DOHH2 (cell line): ENCODE data around the gene ACCSL.

ENCODE experiments used
- H3F3A ChIP-seq: fragments of 200-600 bp; sonication (generic), shearing (Covaris generic); 2 replicates; pipeline ENCODE4 v1.6.0; 2016; ENCODE audit warnings: antibody characterized with exemption, mild to moderate bottlenecking; ENCODE audit not compliant: control insufficient read depth, insufficient read depth
- H3K27ac ChIP-seq: fragments of 200-600 bp; sonication (generic); 2 replicates; pipeline ENCODE4 v1.5.1; 2014; ENCODE audit warnings: low read depth, mild to moderate bottlenecking, low read length, moderate library complexity
- H3K27me3 ChIP-seq: fragments of 200-600 bp; sonication (generic); 2 replicates; pipeline ENCODE4 v1.6.1; 2014; ENCODE audit warnings: mild to moderate bottlenecking, low read length, mixed read lengths; ENCODE audit not compliant: control insufficient read depth
- H3K36me3 ChIP-seq: fragments of 200-600 bp; sonication (generic); 2 replicates; pipeline ENCODE4 v1.6.1; 2014; ENCODE audit warnings: mild to moderate bottlenecking, low read length, moderate library complexity, mixed read lengths; ENCODE audit not compliant: control insufficient read depth
- H3K4me1 ChIP-seq: fragments of 200-600 bp; sonication (generic); 2 replicates; pipeline ENCODE4 v1.6.1; 2014; ENCODE audit warnings: mild to moderate bottlenecking, low read length, mixed read lengths; ENCODE audit not compliant: control insufficient read depth
- H3K4me2 ChIP-seq: fragments of 200-600 bp; sonication (generic); 2 replicates; pipeline ENCODE4 v1.6.0; 2014; ENCODE audit warnings: mild to moderate bottlenecking, low read length, moderate library complexity
- H3K4me3 ChIP-seq: fragments of 200-600 bp; sonication (generic); 2 replicates; pipeline ENCODE4 v1.5.1; 2014; ENCODE audit warnings: mild to moderate bottlenecking, low read length, mixed read lengths
- H3K79me2 ChIP-seq: fragments of 200-600 bp; sonication (generic); 2 replicates; pipeline ENCODE4 v1.6.1; 2014; ENCODE audit warnings: mild to moderate bottlenecking, low read length, mixed read lengths; ENCODE audit not compliant: control insufficient read depth
- H3K9me2 ChIP-seq: fragments of 200-600 bp; sonication (generic); replicated peaks from 2 replicates; pipeline ENCODE4 v1.6.1; 2014; ENCODE audit warnings: mild to moderate bottlenecking, low read length, mixed read lengths; ENCODE audit not compliant: control insufficient read depth
- H3K9me3 ChIP-seq: fragments of 200-600 bp; sonication (generic); 2 replicates; pipeline ENCODE4 v1.6.1; 2014; ENCODE audit warnings: antibody characterized with exemption, low read length, mixed read lengths; ENCODE audit not compliant: control insufficient read depth, insufficient read depth
- H4K20me1 ChIP-seq: fragments of 200-600 bp; sonication (generic); 2 replicates; pipeline ENCODE4 v1.6.0; 2014; ENCODE audit warnings: low read depth, mild to moderate bottlenecking, antibody characterized with exemption, low read length, moderate library complexity; ENCODE audit not compliant: control insufficient read depth, insufficient read depth
- CTCF ChIP-seq: fragments of 200-600 bp; sonication (generic); IDR thresholded peaks from one replicate; pipeline ENCODE4 v1.5.1; 2014; ENCODE audit warnings: antibody characterized with exemption, mild to moderate bottlenecking, low read depth, low read length; ENCODE audit not compliant: poor library complexity, severe bottlenecking
- EZH2phosphoT487 ChIP-seq: fragments of 200-600 bp; sonication (generic); IDR thresholded peaks from 2 replicates; pipeline ENCODE4 v1.6.1; 2017; ENCODE audit warnings: borderline replicate concordance, mild to moderate bottlenecking, antibody characterized with exemption, low read length, moderate library complexity, mixed read lengths

ACCSL gene

GRCh38 chr11:44025727-44026126 lies 22.1 kb upstream of the ACCSL start:
- TF ChIP-seq CTCF (no peak), EZH2phosphoT487 (no peak)
- no peaks in the 10 kb centered on the region; the same call in none of the 2 replicates for H3K9me3 ChIP-seq
- no peaks in the 10 kb centered on the region for H3F3A ChIP-seq
- H3K4me2 ChIP-seq, result no peak overlapping the region
- no peaks in the 10 kb centered on the region for H3K9me2 ChIP-seq
- no peak overlapping the region for H3K4me3 ChIP-seq
- H4K20me1 ChIP-seq, result no peaks in the 10 kb centered on the region
- no peak overlapping the region for H3K27ac ChIP-seq
- H3K4me1 ChIP-seq, result no peaks in the 10 kb centered on the region
- peaks cover 3% of the 10 kb centered on the region; the same call in 1 of the 2 replicates for H3K27me3 ChIP-seq
- H3K79me2 ChIP-seq, result no peaks in the 10 kb centered on the region
- no peaks in the 10 kb centered on the region for H3K36me3 ChIP-seq

- no peaks in the 10 kb centered on the region for H3K4me1 ChIP-seq
- H3K4me2 ChIP-seq, result no peak overlapping the region
- no peaks in the 10 kb centered on the region for H3K79me2 ChIP-seq
- TF ChIP-seq CTCF, result no peak
- TF ChIP-seq EZH2phosphoT487, result no peak
- H3K9me2 ChIP-seq, result no peaks in the 10 kb centered on the region
- H3F3A ChIP-seq, result no peaks in the 10 kb centered on the region
- no peak overlapping the region for H3K4me3 ChIP-seq
- H3K9me3 ChIP-seq, result no peaks in the 10 kb centered on the region; the same call in none of the 2 replicates
- no peaks in the 10 kb centered on the region for H3K36me3 ChIP-seq
- H4K20me1 ChIP-seq, result no peaks in the 10 kb centered on the region
- H3K27ac ChIP-seq, result no peak overlapping the region
- peaks cover 3% of the 10 kb centered on the region for H3K27me3 ChIP-seq
Measured at GRCh38 chr11:44028401-44028800, 19.4 kb upstream of the ACCSL start.

- Histone ChIP-seq H3K9me2 (no peaks in the 10 kb centered on the region), H3K27me3 (peaks cover 3% of the 10 kb centered on the region), H4K20me1 (no peaks in the 10 kb centered on the region), H3K4me2 (no peak overlapping the region), H3K4me3 (no peak overlapping the region), H3K36me3 (no peaks in the 10 kb centered on the region), H3K9me3 (no peaks in the 10 kb centered on the region; the same call in none of the 2 replicates), H3K4me1 (no peaks in the 10 kb centered on the region), H3F3A (no peaks in the 10 kb centered on the region), H3K79me2 (no peaks in the 10 kb centered on the region), H3K27ac (no peak overlapping the region)
- TF ChIP-seq CTCF, result no peak
- TF ChIP-seq EZH2phosphoT487, result no peak
Measured at GRCh38 chr11:44028816-44029506, 18.8 kb upstream of the ACCSL start.
